HepG2 (cell line): ENCODE results near the gene NOL11. TPM values are rescaled to one million over a fixed set of nuclear protein-coding genes. Genes with fewer than 3 reads are reported as not detected.

ENCODE experiments used
- ATAC-seq: fragments of 200-7000 bp; cut with Tn5 transposase; 3 replicates; pipeline ENCODE4 v1.9.1; 2020; ENCODE audit warnings: mild to moderate bottlenecking, moderate library complexity
- BruUV-seq: library from RNA; stranded (reverse); fragments of 400-500 nt; replicated peaks from 2 replicates; lab custom pipeline; 2021; lab: Mats Ljungman, UMichigan
- CTCF ChIA-PET: fragments of 300-600 bp; formaldehyde crosslinking; extraction: SDS; loops from one replicate; lab custom pipeline; 2021; ENCODE audit warnings: low total read pairs, inconsistent platforms, low intra/inter-chr PET ratio; lab: Yijun Ruan, JAX
- POLR2A ChIA-PET: fragments of 350-600 bp; sonication (Branson Sonifier 250); formaldehyde crosslinking; loops from one replicate; lab custom pipeline; 2020; ENCODE audit warnings: antibody characterized with exemption, inconsistent platforms; lab: Yijun Ruan, JAX
- DNase-seq: peaks from one replicate; pipeline ENCODE4 v3.0.0-alpha.2; 2015; ENCODE audit warnings: low spot score
- FAIRE-seq: peaks from 3 replicates; lab custom pipeline; 2011; peaks lifted over from hg19 to GRCh38; lab: Jason Lieb, UNC
- H2AFZ ChIP-seq: one replicate; pipeline ENCODE4 v1.6.1; 2011; ENCODE audit warnings: low read length, inconsistent platforms
- H3K27ac ChIP-seq: fragments of 300-600 bp; 3 replicates; pipeline ENCODE4 v1.8.0; 2011; ENCODE audit warnings: mixed run types, mild to moderate bottlenecking, mixed read lengths, low read length, inconsistent platforms; ENCODE audit not compliant: insufficient read depth; ENCODE audit errors: extremely low read length
- H3K27me3 ChIP-seq, 2 experiments: fragments of 200-600 bp in 1 of 2; 2 replicates in 1 of 2; 3 replicates in 1 of 2; pipeline versions ENCODE4 v1.6.0 to v1.8.0; 2011; ENCODE audit warnings: low read length in 2 of 2, mild to moderate bottlenecking in 2 of 2, moderate library complexity in 2 of 2, inconsistent platforms in 1 of 2; ENCODE audit not compliant: insufficient read depth in 2 of 2, control insufficient read depth in 1 of 2
- H3K36me3 ChIP-seq, 2 experiments: fragments of 200-600 bp in 1 of 2; replicated peaks in 1 of 2; 2 replicates in 1 of 2; 3 replicates in 1 of 2; pipeline versions ENCODE4 v1.5.1 to v1.8.0; 2011; ENCODE audit warnings: low read length in 2 of 2, inconsistent platforms in 1 of 2; ENCODE audit not compliant: insufficient read depth in 2 of 2, control insufficient read depth in 1 of 2
- H3K4me1 ChIP-seq: 2 replicates; pipeline ENCODE4 v1.5.1; 2012; ENCODE audit warnings: low read length, inconsistent platforms; ENCODE audit not compliant: insufficient read depth
- H3K4me2 ChIP-seq: 2 replicates; pipeline ENCODE4 v1.6.0; 2011; ENCODE audit warnings: low read depth, low read length, inconsistent platforms
- H3K4me3 ChIP-seq, 3 experiments: fragments of 200-600 bp in 1 of 3; sonication (generic), shearing (Covaris generic) in 1 of 3; replicated peaks in 1 of 3; 2 replicates each; pipeline ENCODE4 v1.5.1; 2011 to 2016; ENCODE audit warnings: low read length in 3 of 3, inconsistent platforms in 2 of 3, low read depth in 2 of 3, mild to moderate bottlenecking in 2 of 3, control low read depth in 1 of 3, mixed read lengths in 1 of 3; ENCODE audit not compliant: insufficient read depth in 1 of 3
- H3K79me2 ChIP-seq: one replicate; pipeline ENCODE4 v1.6.1; 2011; ENCODE audit warnings: low read length, inconsistent platforms; ENCODE audit not compliant: insufficient read depth
- H3K9ac ChIP-seq: 2 replicates; pipeline ENCODE4 v1.6.0; 2011; ENCODE audit warnings: mild to moderate bottlenecking, low read depth, low read length, inconsistent platforms; ENCODE audit not compliant: insufficient read depth
- H3K9me3 ChIP-seq: 2 replicates; pipeline ENCODE4 v1.5.1; 2012; ENCODE audit warnings: mild to moderate bottlenecking, low read length
- H4K20me1 ChIP-seq: 2 replicates; pipeline ENCODE4 v1.6.0; 2011; ENCODE audit warnings: inconsistent platforms, mild to moderate bottlenecking, low read length, moderate library complexity; ENCODE audit not compliant: insufficient read depth
- ATF7 ChIP-seq, 2 experiments: fragments of 450-650 bp in 1 of 2; sonication (generic) in 1 of 2; formaldehyde crosslinking in 1 of 2; IDR thresholded peaks; 2 replicates each; pipeline versions ENCODE4 v1.4.0 to v1.6.1; 2016 to 2020; ENCODE audit warnings: antibody characterized with exemption in 1 of 2, mild to moderate bottlenecking in 1 of 2, missing genetic modification reagents in 1 of 2
- HNF4A ChIP-seq: sonication (generic); formaldehyde crosslinking; IDR thresholded peaks from 2 replicates; pipeline ENCODE4 v1.4.0; 2020; ENCODE audit warnings: missing genetic modification reagents
- KAT7 ChIP-seq: IDR thresholded peaks from 2 replicates; pipeline ENCODE4 v1.6.1; 2018; ENCODE audit warnings: borderline replicate concordance, missing compliant biosample characterization
- MED13 ChIP-seq: sonication (generic); formaldehyde crosslinking; IDR thresholded peaks from 2 replicates; pipeline ENCODE4 v1.5.0; 2020; ENCODE audit warnings: missing genetic modification reagents
- MTA3 ChIP-seq: sonication (generic); formaldehyde crosslinking; IDR thresholded peaks from 2 replicates; pipeline ENCODE4 v1.4.0; 2020; ENCODE audit warnings: missing genetic modification reagents
- RBAK ChIP-seq: sonication (generic); formaldehyde crosslinking; IDR thresholded peaks from 2 replicates; pipeline ENCODE4 v1.5.1; 2020; ENCODE audit warnings: mild to moderate bottlenecking, missing genetic modification reagents
- RFXANK ChIP-seq: IDR thresholded peaks from 2 replicates; pipeline ENCODE4 v1.6.1; 2016
- SAP130 ChIP-seq: IDR thresholded peaks from 2 replicates; pipeline ENCODE4 v1.6.1; 2016; ENCODE audit warnings: low read depth
- SMARCC2 ChIP-seq: fragments of 450-650 bp; IDR thresholded peaks from 2 replicates; pipeline ENCODE4 v1.6.1; 2017; ENCODE audit warnings: antibody characterized with exemption, mild to moderate bottlenecking
- SP140L ChIP-seq: sonication (generic); formaldehyde crosslinking; IDR thresholded peaks from 2 replicates; pipeline ENCODE4 v1.4.0; 2020; ENCODE audit warnings: missing genetic modification reagents, borderline replicate concordance
- SP2 ChIP-seq: sonication (generic); formaldehyde crosslinking; IDR thresholded peaks from 2 replicates; pipeline ENCODE4 v1.5.1; 2020; ENCODE audit warnings: mild to moderate bottlenecking, missing genetic modification reagents
- TCF12 ChIP-seq, 2 experiments: fragments of 450-650 bp in 1 of 2; sonication (generic) in 1 of 2; formaldehyde crosslinking in 1 of 2; IDR thresholded peaks; 2 replicates each; pipeline versions ENCODE4 v1.6.1 to v1.8.0; 2017 to 2022; ENCODE audit warnings: antibody characterized with exemption in 1 of 2, mild to moderate bottlenecking in 1 of 2, missing genetic modification reagents in 1 of 2, moderate library complexity in 1 of 2
- ZMYM4 ChIP-seq: sonication (generic); formaldehyde crosslinking; IDR thresholded peaks from 2 replicates; pipeline ENCODE4 v1.8.1; 2023; ENCODE audit warnings: mild to moderate bottlenecking, missing genetic modification reagents
- ZNF629 ChIP-seq: sonication (generic); formaldehyde crosslinking; conservative IDR thresholded peaks from 2 replicates; pipeline ENCODE4 v1.5.0; 2020; ENCODE audit warnings: missing genetic modification reagents
- WGBS: methylation state at CpG from one replicate; pipeline ENCODE4 v1.1.6; 2017; ENCODE audit warnings: low lambda C conversion rate; 5-methylcytosine and 5-hydroxymethylcytosine counted together
- in situ Hi-C: cut with HindIII; loops from 2 replicates; pipeline ENCODE4 v1.10.0; 2017; ENCODE audit warnings: low pct_unique_long_range_greater_than_20kb; ENCODE audit not compliant: extremely low pct_ligation_motif_present
- intact Hi-C: fragments of 100-400 bp; cut with micrococcal nuclease; formaldehyde crosslinking; loops from one replicate; pipeline ENCODE4 v1.10.0; 2022; ENCODE audit not compliant: unreplicated experiment
- polyA plus RNA-seq, 8 experiments: library from polyadenylated mRNA; depleted of rRNA in 3 of 8; stranded (reverse) in 7 of 8; unstranded in 1 of 8; fragments of >200 nt; fragmentation: Illumina TruSeq in 4 of 8; extraction: Trizol in 4 of 8; gene quantifications; 2 replicates each; pipeline versions ENCODE4 v1.2.1 to v1.2.3, GENCODE V29; 2011 to 2016; ENCODE audit warnings: low read depth in 4 of 8, missing spikeins in 1 of 8, mixed read lengths in 1 of 8; ENCODE audit not compliant: insufficient read depth in 1 of 8
- total RNA-seq, 5 experiments: library from RNA; depleted of rRNA; stranded (reverse); fragments of >200 nt; fragmentation: Illumina TruSeq; extraction: Trizol; gene quantifications; 2 replicates each; pipeline ENCODE4 v1.2.3, GENCODE V29; 2016; ENCODE audit warnings: low read depth in 1 of 5
- TF ChIP-seq, protein P1 (sequence below): sonication (generic); formaldehyde crosslinking; IDR thresholded peaks from 2 replicates; pipeline ENCODE4 v1.8.0; 2022; ENCODE audit warnings: mild to moderate bottlenecking, missing genetic modification reagents; ENCODE audit not compliant: insufficient replicate concordance
- TF ChIP-seq, protein P2 (sequence below): sonication (generic); formaldehyde crosslinking; IDR thresholded peaks from 2 replicates; pipeline ENCODE4 v1.5.1; 2020; ENCODE audit warnings: mild to moderate bottlenecking, missing genetic modification reagents, borderline replicate concordance

Gene NOL11
- total and polyA plus RNA-seq, 2 of the 13 experiments (the other 11 are each of a cell fraction or from before 2014, with no cell fraction given): 45.8 to 124 TPM

DNA sequence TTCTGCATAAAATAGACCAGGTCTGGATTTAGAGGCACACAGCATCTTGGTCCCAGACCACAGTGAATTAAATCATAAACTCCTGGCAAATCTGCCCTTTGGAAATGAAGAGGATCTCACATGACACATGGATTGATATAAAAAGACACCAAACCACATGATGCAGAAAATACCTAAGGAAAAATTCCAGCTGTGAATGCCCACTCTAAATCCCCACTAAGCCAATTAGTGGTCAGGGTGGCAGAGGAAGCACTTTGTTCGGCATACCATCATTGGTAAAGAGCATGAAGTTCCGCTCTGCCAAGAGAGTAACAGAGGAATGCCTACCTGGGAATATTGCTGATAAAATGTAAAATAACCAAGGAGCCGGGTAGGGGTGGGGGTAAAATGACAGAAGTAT, 32.4 kb upstream of the NOL11 start (continued):
- no peak for TF ChIP-seq MED13 (CRISPR knock-in tag)

DNA sequence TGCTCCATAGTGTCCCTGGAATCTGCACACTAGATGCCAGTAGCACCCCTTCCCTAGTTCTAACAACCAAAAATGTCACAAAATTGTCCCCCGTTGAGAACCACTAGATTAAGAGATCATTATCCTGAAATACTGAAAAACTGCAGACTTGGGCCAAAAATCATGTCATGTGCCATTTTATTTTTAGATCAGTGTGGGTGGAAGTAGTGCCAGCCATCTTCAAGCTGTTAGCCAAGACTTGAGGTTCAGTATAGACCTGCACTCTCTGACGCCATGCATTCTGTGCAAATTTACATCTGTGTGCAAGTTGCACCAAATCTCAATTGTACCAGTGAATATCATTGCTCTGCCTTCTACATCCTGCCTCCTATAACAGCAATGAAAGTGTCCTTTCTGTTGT, 31.5 kb upstream of the NOL11 start:
- 87% methylated on average over 2 of the region's 2 CpGs for WGBS
- intact Hi-C loops: no loop called here
- no peak overlapping the region for H3K4me2 ChIP-seq
- TF ChIP-seq SP140L (CRISPR knock-in tag) (no peak), TCF12 (IDR thresholded peaks at IDR 0.05) (no peak), TCF12 (CRISPR knock-in tag; IDR thresholded peaks at IDR 0.05) (no peak), KAT7 (no peak), ZMYM4 (CRISPR knock-in tag) (no peak), MTA3 (no peak), RFXANK (CRISPR knock-in tag) (no peak), SP2 (CRISPR knock-in tag) (no peak), HNF4A (no peak), ZNF629 (CRISPR knock-in tag) (no peak), SAP130 (CRISPR knock-in tag) (no peak), RBAK (no peak), SMARCC2 (no peak), ATF7 (IDR thresholded peaks at IDR 0.05) (no peak), ATF7 (CRISPR knock-in tag; IDR thresholded peaks at IDR 0.05) (no peak)
- TF ChIP-seq, protein P1, sequence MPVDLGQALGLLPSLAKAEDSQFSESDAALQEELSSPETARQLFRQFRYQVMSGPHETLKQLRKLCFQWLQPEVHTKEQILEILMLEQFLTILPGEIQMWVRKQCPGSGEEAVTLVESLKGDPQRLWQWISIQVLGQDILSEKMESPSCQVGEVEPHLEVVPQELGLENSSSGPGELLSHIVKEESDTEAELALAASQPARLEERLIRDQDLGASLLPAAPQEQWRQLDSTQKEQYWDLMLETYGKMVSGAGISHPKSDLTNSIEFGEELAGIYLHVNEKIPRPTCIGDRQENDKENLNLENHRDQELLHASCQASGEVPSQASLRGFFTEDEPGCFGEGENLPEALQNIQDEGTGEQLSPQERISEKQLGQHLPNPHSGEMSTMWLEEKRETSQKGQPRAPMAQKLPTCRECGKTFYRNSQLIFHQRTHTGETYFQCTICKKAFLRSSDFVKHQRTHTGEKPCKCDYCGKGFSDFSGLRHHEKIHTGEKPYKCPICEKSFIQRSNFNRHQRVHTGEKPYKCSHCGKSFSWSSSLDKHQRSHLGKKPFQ (CRISPR knock-in tag): no peak
- TF ChIP-seq, protein P2, sequence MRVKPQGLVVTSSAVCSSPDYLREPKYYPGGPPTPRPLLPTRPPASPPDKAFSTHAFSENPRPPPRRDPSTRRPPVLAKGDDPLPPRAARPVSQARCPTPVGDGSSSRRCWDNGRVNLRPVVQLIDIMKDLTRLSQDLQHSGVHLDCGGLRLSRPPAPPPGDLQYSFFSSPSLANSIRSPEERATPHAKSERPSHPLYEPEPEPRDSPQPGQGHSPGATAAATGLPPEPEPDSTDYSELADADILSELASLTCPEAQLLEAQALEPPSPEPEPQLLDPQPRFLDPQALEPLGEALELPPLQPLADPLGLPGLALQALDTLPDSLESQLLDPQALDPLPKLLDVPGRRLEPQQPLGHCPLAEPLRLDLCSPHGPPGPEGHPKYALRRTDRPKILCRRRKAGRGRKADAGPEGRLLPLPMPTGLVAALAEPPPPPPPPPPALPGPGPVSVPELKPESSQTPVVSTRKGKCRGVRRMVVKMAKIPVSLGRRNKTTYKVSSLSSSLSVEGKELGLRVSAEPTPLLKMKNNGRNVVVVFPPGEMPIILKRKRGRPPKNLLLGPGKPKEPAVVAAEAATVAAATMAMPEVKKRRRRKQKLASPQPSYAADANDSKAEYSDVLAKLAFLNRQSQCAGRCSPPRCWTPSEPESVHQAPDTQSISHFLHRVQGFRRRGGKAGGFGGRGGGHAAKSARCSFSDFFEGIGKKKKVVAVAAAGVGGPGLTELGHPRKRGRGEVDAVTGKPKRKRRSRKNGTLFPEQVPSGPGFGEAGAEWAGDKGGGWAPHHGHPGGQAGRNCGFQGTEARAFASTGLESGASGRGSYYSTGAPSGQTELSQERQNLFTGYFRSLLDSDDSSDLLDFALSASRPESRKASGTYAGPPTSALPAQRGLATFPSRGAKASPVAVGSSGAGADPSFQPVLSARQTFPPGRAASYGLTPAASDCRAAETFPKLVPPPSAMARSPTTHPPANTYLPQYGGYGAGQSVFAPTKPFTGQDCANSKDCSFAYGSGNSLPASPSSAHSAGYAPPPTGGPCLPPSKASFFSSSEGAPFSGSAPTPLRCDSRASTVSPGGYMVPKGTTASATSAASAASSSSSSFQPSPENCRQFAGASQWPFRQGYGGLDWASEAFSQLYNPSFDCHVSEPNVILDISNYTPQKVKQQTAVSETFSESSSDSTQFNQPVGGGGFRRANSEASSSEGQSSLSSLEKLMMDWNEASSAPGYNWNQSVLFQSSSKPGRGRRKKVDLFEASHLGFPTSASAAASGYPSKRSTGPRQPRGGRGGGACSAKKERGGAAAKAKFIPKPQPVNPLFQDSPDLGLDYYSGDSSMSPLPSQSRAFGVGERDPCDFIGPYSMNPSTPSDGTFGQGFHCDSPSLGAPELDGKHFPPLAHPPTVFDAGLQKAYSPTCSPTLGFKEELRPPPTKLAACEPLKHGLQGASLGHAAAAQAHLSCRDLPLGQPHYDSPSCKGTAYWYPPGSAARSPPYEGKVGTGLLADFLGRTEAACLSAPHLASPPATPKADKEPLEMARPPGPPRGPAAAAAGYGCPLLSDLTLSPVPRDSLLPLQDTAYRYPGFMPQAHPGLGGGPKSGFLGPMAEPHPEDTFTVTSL (CRISPR knock-in tag): no peak

More for the DNA sequence above, 31.5 kb upstream of the NOL11 start:
- Histone ChIP-seq H2AFZ (no peak overlapping the region), H3K27me3 (no peaks in the 10 kb centered on the region), H4K20me1 (no peaks in the 10 kb centered on the region), H3K9ac (no peak overlapping the region), H3K9me3 (no peaks in the 10 kb centered on the region), H3K36me3 (no peaks in the 10 kb centered on the region), H3K27ac (no peak overlapping the region), H3K79me2 (no peaks in the 10 kb centered on the region), H3K4me1 (peaks cover 9% of the 10 kb centered on the region), H3K4me3 (no peak overlapping the region)
- CTCF ChIA-PET: interaction anchor here (1.1 kb wide), 1 partner anchor 312 kb away, joined by 3 read pairs; no protein-coding TSS in a partner anchor
- DNase-seq: no peak
- in situ Hi-C loops: no loop called here
- no peak for FAIRE-seq
- POLR2A ChIA-PET: no interaction called here
- ATAC-seq: no peak
- no TSS peak for BruUV-seq
